ENCODE data around the gene GRIK5.

The GRIK5 gene

DNA sequence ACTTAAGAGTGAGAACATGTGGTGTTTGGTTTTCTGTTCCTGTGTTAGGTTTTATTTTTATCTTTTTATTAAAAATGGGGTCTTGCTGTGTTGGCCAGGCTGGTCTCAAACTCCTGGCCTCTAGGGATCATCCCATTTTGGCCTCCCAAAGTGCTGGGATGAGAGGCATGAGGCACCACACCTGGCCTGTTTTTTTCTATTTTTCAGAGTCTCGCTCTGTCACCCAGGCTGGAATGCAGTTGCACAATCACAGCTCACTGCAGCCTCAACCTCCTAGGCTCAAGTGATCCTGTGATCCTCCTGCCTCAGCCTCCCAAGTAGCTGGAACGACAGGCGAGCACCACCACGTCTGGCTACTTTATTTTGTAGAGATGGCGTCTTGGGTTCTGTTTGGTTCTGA is 13.5 kb upstream of the GRIK5 start:
- H3K4me3 ChIP-seq = no peak overlapping the region
- TF ChIP-seq, protein P1, sequence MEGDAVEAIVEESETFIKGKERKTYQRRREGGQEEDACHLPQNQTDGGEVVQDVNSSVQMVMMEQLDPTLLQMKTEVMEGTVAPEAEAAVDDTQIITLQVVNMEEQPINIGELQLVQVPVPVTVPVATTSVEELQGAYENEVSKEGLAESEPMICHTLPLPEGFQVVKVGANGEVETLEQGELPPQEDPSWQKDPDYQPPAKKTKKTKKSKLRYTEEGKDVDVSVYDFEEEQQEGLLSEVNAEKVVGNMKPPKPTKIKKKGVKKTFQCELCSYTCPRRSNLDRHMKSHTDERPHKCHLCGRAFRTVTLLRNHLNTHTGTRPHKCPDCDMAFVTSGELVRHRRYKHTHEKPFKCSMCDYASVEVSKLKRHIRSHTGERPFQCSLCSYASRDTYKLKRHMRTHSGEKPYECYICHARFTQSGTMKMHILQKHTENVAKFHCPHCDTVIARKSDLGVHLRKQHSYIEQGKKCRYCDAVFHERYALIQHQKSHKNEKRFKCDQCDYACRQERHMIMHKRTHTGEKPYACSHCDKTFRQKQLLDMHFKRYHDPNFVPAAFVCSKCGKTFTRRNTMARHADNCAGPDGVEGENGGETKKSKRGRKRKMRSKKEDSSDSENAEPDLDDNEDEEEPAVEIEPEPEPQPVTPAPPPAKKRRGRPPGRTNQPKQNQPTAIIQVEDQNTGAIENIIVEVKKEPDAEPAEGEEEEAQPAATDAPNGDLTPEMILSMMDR (IDR thresholded peaks at IDR 0.05) = no peak

DNA sequence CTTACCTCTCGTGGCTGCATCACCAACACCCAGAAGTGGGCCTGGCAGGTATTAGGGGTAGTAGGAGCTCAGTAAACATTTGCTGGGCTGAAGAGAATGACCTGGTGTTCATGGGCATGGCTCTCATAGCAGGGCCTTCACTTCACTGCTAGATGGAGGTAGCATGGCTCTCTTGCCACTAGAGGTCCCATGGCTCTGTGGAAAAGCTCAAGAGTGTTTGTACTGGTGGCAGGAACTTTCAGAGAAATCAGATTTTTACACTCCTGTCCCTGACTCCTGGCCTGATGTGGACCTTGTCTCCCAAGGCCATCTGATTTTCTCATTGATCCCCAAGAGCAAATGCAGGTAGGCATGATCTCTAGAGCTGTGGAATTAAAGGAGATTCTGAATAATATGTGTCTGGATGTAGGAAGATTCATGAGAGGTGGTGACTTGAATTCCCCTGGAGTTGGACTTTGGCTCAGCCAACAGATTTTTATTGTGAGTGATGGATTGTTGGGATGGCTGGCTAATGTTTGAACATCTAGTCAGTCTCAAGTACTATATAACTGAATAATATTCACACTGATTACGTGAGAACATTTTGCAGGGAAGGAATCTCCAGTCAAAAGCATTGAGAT is 11.7 kb upstream of the GRIK5 start:
- DNase-seq (ENCODE audit: low spot score) = no peak
- TF ChIP-seq, protein P1 (IDR thresholded peaks at IDR 0.05) = no peak
- H3K27ac ChIP-seq = no peak overlapping the region

More for the DNA sequence above, 13.5 kb upstream of the GRIK5 start:
- no peak for DNase-seq (ENCODE audit: low spot score)
- H3K27ac ChIP-seq = no peak overlapping the region

DNA sequence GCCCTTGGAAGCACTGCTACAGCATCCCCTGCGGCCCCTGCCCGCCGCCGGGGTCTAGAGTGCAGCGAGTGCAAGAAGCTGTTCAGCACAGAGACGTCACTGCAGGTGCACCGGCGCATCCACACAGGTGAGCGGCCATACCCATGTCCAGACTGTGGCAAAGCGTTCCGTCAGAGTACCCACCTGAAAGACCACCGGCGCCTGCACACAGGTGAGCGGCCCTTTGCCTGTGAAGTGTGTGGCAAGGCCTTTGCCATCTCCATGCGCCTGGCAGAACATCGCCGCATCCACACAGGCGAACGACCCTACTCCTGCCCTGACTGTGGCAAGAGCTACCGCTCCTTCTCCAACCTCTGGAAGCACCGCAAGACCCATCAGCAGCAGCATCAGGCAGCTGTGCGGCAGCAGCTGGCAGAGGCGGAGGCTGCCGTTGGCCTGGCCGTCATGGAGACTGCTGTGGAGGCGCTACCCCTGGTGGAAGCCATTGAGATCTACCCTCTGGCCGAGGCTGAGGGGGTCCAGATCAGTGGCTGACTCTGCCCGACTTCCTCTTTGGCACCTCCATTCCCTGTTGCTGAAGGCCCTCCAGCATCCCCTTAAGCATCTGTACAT is 10.9 kb upstream of the GRIK5 start:
- DNase-seq (ENCODE audit: low spot score) = no peak
- TF ChIP-seq, protein P1 (IDR thresholded peaks at IDR 0.05) = no peak

More for the DNA sequence above, 11.7 kb upstream of the GRIK5 start:
- H3K4me3 ChIP-seq = no peak overlapping the region

DNA sequence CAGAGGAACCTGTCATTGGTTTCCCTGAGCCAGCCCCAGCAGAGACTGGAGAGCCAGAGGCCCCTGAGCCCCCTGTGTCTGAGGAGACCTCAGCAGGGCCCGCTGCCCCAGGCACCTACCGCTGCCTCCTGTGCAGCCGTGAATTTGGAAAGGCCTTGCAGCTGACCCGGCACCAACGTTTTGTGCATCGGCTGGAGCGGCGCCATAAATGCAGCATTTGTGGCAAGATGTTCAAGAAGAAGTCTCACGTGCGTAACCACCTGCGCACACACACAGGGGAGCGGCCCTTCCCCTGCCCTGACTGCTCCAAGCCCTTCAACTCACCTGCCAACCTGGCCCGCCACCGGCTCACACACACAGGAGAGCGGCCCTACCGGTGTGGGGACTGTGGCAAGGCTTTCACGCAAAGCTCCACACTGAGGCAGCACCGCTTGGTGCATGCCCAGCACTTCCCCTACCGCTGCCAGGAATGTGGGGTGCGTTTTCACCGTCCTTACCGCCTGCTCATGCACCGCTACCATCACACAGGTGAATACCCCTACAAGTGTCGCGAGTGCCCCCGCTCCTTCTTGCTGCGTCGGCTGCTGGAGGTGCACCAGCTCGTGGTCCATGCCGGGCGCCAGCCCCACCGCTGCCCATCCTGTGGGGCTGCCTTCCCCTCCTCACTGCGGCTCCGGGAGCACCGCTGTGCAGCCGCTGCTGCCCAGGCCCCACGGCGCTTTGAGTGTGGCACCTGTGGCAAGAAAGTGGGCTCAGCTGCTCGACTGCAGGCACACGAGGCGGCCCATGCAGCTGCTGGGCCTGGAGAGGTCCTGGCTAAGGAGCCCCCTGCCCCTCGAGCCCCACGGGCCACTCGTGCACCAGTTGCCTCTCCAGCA is 10.1 kb upstream of the GRIK5 start:
- Histone ChIP-seq H3K4me3 (no peak overlapping the region), H3K27ac (no peak overlapping the region)
- TF ChIP-seq, protein P1 (IDR thresholded peaks at IDR 0.05) = no peak
- DNase-seq (ENCODE audit: low spot score) = peak; percentile 63

More for the DNA sequence above, 10.9 kb upstream of the GRIK5 start:
- Histone ChIP-seq H3K4me3 (no peak overlapping the region), H3K27ac (no peak overlapping the region)

DNA sequence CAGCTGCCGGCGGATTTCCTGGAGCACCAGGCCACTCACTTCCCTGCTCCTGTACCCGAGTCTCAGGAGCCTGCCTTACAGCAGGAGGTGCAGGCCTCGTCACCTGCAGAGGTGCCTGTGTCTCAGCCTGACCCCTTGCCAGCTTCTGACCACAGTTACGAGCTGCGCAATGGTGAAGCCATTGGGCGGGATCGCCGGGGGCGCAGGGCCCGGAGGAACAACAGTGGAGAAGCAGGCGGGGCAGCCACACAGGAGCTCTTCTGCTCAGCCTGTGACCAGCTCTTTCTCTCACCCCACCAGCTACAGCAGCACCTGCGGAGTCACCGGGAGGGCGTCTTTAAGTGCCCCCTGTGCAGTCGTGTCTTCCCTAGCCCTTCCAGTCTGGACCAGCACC is 9.3 kb upstream of the GRIK5 start:
- DNase-seq (ENCODE audit: low spot score) = no peak
- Histone ChIP-seq H3K4me3 (no peak overlapping the region), H3K27ac (no peak overlapping the region)
- TF ChIP-seq, protein P1 (IDR thresholded peaks at IDR 0.05) = no peak

DNA sequence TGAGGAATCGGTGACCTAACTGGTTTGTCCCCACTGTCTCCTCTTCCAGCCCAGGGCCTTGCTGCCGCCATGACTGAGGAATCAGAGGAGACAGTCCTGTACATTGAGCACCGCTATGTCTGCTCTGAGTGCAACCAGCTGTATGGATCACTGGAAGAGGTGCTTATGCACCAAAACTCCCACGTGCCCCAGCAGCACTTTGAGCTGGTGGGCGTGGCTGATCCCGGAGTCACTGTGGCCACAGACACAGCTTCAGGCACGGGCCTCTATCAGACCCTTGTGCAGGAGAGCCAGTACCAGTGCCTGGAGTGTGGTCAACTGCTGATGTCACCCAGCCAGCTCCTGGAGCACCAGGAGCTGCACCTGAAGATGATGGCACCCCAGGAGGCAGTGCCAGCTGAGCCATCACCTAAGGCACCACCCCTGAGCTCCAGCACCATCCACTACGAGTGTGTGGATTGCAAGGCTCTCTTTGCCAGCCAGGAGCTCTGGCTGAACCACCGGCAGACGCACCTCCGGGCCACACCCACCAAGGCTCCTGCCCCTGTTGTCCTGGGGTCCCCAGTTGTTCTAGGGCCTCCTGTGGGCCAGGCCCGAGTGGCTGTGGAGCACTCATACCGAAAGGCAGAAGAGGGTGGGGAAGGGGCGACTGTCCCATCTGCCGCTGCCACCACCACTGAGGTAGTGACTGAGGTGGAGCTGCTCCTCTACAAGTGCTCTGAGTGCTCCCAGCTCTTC is 8.7 kb upstream of the GRIK5 start:
- TF ChIP-seq, protein P1 (IDR thresholded peaks at IDR 0.05) = no peak
- DNase-seq (ENCODE audit: low spot score) = no peak
- Histone ChIP-seq H3K27ac (no peak overlapping the region), H3K4me3 (no peak overlapping the region)
